Urothelium cell line (cell line): ENCODE measurements around the gene FSTL4.
"Not testable (repeated sequence)": the region's sequence is repeated elsewhere in the genome, so short reads cannot be mapped to it uniquely, and the experiment has no call there.

ENCODE experiments used
- DNase-seq: peaks from one replicate; pipeline ENCODE4 v3.0.0; 2011; ENCODE audit warnings: low spot score, mixed read lengths
- FAIRE-seq: peaks from 2 replicates; lab custom pipeline; 2011; peaks lifted over from hg19 to GRCh38; lab: Jason Lieb, UNC

Gene FSTL4

DNA sequence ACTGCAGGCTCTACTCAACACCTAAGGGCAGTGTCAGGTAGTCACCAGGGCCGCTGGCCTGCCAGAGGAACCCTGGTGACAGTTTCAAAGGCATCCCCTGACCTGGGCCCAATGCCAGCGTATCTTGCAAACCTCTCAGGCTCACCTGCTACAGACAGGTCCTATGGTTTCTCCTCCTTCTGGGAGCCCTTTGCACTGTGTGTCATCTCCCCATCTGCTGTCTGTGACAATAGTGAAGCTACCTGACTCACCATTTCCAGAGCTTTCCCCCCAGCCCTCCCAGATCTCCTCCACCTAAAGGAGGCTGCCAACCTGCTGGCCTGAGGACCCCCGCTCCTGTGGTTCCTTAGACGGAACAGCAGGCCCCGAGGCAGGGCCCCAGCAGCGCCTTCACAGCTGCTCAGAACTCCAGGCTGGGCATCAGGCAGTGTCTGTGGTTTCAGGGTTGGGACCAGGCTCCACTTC, 203.1 kb downstream of the FSTL4 start:
- FAIRE-seq (no peak), DNase-seq (no peak)

DNA sequence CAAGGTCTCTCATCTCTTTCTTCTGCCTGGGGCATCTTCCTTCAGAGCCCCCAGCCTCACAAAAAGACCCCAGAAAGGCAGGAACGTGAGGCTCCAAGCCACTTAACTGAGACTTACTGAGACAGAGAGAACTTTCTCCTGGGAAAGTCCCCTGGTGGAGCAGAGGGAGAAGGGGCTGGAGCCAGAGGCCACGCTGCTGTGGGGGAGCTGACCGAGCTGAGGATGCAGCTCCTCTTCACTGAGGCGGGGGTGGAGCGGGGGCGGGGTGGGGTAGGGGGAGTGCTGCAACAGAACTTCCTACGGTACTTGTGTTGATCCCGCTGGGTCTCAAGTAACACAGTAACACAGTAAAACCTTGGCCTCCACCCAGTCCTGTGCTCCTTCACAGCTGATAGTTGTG, 204.0 kb downstream of the FSTL4 start:
- no peak for FAIRE-seq

DNA sequence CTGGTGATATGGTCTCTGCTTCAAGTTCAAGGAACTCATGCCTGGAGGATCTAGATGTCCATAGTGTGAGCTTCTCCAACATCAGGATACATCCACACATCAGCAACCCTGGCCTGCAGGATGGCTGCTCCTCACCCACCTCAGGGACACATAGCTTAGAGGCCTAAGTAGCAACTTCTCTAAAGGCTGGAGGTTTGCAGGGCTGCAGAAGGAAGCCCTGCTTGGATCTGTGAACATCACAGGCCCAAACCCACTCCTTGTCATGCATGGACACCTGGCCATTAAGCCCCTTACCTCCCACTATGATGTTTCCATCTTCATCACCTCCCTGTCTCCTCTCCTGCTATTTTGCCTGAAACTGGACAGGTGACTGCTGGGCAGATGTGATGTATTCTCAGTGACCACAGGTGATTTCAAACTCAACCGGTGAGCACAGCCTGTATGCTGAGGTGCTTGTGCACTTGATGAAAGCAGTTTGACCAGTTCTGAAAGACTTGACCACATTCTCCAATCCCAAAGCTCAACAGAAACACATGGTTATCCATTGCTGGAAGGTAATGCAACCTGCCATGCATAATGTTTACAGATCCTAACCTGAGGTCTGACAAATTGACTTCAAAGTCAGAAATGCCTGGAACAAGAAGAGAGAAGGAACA, 205.2 kb downstream of the FSTL4 start:
- no peak for DNase-seq
- FAIRE-seq: peak; percentile 74

More for the DNA sequence above, 204.0 kb downstream of the FSTL4 start:
- DNase-seq: no peak

DNA sequence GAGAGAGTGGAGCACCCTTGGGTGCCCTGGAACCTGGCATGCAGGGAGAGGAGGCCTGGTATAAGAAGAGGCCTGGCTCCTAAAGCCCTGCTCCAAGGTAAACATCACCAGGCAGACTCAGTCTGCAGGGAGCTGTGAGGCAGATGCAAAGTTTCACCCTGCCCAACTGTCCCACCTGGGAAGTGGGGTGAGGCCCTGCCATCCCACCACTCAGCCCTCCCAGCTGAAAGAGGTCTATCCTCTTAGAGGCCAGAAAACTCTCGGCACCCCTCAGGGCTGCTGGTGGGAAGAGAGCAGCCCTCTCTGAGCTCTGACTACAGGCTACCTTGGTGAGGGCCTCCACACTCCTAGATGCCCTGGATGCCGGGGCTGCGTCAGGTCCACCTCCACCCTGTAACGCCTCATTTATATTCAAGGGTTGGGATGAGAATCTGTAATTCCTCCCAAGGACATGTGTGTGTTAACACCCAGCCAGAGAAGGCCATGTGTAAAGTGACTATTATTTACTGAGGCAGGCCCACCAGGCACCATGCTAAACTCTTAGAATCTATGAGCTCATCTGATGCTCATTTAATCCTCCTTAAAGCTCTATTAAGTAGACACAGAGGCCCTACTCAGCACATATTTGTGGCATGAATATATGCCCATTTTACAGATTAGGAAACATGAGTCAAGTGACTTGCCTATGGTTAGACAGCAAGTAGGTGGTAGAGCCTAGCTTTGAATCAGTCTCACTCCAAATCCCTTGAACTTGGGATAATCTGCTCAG, 205.9 kb downstream of the FSTL4 start:
- DNase-seq: no peak
- no peak for FAIRE-seq

DNA sequence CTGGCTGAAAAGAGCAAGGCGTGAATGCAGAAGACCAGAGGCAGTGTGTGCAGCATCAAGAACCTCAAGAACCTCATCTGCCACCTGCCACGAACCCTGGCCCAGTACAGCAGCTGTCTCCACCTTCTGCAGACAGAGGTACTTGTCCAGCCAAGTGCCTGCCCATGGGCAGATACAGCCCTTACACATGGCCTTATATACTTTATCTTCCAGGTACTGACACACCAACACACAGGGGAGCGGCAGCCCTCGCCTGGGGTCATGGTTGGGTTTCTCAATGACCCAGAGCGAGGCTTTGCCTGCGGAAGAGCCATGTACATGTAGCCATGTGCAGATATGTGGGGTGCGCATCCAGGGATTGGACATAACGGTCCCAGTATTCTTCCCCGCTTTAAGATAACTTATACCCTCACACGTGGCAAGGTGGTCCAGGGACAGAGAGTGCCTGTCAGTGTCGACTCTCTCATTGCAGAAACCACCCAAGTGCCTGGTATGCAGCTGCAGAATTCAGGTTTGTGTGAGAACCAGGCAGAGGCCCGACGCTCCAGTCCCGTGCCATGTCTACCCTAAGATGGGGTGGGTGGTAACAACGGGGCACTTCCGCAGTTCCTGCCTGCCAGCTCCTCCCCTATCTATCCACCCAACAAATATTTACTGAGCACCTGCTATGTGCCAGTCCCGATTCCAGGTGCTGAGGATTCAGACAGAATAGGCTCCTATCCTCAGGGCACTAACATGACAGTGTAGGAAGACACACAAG, 206.9 kb downstream of the FSTL4 start:
- DNase-seq (no peak), FAIRE-seq (peak; percentile 58)

DNA sequence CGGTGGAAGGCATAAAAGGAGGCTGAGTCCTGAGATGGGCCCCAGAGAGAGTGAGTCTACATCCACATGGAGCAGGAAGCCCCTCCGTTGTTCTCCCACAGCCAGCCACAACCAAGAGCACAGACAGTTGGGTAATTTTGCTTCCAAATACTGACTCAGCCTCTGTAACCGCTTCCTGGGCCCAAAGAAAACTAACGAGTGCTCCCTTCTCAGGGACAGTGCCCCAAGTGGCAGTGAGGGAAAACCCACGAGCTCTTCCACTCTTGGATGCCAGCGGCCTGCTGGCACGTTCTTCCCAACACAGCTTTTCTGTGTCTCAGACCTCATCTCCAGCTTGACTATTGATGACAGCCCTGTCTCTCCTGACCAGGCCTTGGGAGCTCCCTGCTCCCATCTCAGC, 207.6 kb downstream of the FSTL4 start:
- no peak for FAIRE-seq
- DNase-seq: peak; percentile 44

DNA sequence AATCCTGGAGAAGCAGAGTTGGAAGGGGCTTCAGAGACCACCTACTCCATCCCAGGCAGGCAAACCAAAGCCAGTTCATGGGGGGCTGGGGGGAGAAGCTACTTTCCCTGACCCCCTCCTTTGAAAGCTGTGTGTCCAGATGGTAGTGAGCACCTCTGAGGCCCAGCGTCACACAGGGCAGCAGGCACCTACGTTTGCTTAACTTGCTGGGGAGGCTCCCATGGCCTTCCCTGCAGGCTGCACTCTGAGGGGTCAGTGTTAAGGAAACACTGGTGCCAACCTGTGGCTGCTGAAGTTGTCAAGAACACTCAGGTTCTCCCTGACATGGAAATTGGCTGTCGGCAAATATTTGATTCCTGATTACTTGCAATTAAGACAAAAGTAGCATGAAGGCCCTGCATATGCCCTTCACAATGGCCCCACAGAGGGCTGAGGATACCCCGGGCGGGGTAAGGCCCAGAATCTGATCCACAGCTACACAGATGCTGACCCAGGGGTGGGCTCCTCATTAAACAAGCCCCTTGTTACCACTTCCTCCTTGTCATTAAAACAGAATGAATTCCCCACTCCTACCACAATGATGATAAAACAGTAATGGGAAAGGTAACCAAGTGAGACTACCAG, 208.5 kb downstream of the FSTL4 start:
- no peak for FAIRE-seq
- no peak for DNase-seq

DNA sequence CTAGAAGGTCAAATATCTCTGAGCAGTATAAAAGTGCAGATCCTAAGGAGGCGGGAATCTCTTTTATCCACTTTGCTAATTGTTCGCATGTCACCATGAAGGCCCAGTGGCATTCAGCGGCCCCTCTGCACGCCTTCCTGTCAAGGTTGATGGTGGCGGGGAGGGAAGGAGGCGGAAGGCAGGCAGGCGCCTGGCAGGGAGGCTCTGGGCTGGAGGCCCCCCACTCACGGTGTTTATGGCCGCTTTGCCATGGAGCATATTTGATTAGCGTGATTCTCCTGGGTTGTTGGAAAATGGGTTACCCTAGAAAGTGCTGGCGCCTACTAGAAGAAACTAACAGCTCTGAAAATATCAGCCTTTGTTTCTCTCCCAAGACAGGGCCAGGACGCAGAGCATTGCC, 209.6 kb downstream of the FSTL4 start:
- no peak for FAIRE-seq

DNA sequence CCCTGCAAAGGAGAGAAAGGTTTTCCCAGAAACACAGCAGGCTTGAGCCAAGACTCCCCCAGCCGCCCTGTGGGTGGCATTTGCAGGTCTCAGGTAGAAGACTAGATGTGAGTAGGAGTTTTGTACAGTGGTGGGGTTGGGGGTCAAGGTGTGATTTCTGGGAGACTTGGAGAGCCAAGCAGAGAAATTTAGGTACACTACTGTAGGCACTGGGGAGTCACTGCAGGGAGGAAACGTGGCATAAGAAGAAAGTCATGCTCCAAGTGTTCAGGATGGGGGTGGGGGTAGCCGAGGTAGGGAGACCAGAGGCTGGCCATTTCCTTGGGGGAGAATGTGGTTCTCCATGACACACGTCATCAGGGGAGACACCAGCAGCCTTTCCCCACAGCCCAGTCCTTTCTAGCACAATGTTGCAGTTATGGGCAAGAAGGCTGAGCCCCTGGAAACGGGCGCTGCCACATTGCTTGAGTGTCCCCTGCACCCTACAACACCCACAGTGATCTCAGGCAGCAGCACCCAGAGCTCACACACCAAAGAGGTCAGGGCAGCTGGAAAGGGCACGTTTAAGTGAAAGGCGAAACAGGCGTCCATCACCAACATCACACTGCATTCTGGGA, 210.5 kb downstream of the FSTL4 start:
- FAIRE-seq: peak; percentile 5
- DNase-seq: no peak

More for the DNA sequence above, 209.6 kb downstream of the FSTL4 start:
- no peak for DNase-seq

DNA sequence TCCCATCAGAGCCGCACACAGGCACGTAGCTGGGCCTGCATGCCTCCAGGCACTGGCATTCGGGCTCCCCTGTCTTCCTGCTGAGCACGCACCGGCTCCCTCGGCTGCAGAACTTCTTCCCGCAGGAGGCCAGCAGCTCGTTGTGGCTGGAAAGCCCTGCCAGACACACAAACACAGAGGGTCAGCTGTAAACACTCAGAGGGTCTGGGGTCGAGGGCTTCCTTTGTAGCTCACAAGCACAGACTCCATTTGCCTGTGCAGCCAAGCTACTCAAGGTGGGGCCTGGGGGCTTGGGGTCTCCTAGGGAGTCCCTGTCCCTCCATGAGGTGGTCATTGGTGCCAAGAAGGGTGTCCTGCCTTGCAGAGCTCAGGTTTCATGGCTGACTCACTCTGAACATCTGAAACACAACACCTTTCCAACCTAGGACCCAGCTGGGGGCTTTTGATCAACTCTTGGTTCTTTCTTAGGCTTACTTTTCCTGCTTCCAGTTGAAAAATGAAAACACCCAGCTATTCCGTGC, 211.4 kb downstream of the FSTL4 start:
- FAIRE-seq (no peak), DNase-seq (no peak)

DNA sequence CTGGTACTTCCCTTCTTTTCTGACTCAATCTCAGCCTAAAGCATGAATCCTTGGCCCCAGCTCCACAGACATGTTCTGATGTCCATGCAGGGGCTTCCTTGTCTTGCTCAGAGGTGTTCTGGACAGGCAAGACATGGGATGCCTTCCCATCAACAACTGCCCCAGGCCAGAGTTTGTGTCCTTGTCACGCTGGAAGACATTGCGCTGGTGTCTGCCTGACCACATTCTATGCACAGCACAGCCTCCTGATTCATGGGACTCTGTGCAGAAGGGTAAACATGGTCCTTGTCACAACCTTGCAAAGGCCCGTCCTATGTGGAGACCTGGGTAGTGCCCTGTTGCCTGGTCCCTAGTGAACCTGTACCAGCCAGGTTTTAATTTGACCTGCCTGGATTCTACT, 212.2 kb downstream of the FSTL4 start:
- FAIRE-seq: no peak
- no peak for DNase-seq

DNA sequence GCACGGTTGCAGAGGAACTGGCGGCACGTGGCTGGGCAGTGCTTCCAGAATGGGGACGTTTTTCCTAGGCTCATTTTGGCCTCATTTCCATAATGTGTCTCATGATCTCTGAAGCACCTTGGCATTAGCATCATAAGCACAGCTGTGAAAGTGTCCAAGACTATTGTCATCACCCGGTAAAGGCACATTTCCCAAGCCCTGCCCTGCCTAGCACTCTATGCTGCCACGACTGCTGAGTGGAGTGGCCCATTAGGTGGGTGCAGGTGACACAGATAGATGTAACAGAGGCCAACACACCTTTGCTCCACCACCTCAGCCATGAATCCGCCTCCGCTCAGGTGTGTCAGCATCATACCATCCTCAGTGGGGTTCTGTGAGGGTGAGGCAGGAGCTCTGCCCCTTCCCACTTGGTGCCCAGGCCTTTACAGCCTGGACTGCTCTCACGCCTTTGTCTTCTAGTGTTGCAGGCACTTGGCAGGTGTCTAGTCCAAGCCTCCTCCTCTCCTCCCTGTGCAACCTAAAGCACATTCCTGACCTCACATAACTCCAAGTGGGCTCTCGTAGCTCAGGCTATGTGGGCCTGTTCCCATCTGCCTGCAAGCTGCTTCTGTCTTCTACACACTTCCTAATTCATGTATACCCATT, 213.0 kb downstream of the FSTL4 start:
- DNase-seq (no peak), FAIRE-seq (peak; percentile 56)

DNA sequence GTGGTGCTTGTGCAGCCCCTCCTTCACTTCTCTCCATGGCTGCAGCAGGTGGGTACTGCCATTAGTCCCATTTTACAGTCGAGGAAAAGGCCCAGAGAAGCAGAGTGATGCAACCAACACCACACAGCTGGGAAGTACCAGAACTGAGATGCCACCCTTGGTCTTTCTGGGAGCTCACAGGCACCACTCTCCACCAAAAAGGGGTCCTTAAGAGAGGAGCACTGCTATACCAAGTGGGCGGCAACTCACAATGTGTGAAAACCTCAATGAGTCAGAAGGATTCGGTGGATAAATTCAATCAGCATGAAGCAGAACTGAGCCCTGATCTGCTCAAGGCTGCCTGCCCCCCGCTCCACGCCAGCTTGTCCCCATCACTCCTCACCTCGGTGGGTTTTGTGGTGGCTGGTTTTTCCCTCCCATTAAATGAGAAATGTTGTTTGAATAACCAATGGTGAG, 213.7 kb downstream of the FSTL4 start:
- DNase-seq (no peak), FAIRE-seq (no peak)

DNA sequence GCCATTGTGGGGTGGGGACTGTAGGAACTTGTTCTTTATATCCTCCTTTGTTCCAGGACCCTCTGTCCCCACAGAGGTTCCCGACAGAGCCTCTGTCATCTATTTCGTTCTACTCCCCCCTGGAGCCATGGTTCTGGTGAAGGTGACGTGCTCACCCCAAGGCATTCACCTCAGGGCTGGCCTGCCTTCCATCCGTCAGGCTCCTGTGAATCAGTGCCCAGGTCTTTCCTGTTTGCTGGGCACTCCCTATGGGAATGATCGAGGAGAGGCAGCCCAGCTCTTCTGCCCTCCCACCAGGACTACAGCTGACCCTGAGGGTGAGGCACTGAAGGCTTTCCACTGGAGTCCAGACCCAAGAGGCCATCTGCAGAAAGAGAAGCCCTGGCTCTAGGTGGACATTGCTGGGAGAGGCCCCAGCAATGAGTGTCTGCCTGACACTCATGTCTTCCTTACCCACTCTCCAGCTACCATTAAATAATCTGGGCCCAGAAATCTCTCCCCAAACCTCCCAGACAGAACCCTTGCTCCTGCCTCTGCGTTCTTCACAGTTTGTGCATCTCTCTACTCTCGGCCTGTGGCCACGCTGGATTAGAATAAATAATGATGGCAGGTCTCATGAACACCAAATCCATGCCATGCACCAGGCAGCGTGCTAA, 214.2 kb downstream of the FSTL4 start:
- DNase-seq (no peak), FAIRE-seq (no peak)

DNA sequence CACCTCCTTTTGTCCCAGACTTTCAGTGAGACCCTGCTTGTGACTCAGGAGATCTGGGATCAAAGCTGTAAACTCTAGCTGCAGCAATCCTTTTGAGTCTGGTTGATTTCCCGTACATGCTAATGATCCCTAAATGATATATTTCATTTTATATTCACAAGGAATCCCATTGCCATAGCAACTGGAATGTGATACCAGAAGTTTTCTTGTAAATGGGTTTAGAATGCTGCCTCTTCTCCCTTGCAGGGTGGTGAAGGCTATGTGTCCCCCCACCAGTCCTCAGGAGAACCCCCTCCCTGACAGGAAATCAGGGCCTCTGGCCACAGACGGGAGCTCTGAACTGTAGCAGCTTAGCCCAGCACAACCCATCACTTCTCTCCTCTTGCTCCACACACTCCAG, 215.0 kb downstream of the FSTL4 start:
- FAIRE-seq (no peak), DNase-seq (no peak)

DNA sequence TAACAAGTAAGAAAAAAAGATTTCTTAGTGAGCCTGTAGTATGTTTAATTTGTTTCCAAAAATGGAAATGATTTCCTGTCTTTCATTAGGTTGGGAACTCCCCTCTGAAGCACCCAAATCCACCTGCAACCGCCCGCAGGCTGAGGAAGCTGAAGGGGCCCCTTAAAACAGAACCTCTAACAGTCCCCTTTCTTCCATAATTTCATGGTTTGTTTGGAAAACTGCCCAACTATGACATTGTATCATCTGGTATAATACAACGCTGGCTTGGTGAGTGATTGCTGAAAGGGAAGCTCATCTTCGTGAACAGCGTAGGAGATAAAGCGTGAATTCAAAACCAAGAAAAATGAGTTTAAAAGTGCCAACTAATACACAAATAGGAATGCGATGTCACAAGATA, 215.5 kb downstream of the FSTL4 start:
- FAIRE-seq (no peak), DNase-seq (no peak)

DNA sequence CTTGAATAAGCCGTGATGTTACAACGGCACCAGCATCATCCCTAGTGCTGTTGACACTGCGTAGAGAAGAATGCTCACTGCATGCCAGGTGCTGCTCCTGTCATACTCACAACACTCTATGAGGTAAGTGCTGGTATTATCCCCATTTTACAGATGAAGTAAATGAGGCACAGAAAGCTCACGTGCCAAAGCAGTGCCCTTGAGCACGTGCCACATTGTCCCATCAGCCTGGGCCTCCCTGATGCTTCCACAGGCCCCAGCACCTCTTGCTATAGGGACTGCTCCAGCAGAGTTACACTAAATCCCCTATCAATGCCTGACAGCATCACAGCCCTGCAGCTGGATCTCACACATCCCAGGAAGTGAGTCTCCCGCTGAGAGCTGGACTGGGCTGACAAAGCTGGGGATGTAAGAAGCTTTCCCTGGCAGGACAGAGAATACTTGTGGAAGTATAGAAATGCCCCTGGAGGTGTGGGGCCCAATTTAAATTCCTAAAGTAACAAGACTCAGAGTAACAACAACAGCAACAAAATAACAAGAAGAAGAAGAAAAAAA, 216.1 kb downstream of the FSTL4 start:
- DNase-seq (no peak), FAIRE-seq (no peak)

DNA sequence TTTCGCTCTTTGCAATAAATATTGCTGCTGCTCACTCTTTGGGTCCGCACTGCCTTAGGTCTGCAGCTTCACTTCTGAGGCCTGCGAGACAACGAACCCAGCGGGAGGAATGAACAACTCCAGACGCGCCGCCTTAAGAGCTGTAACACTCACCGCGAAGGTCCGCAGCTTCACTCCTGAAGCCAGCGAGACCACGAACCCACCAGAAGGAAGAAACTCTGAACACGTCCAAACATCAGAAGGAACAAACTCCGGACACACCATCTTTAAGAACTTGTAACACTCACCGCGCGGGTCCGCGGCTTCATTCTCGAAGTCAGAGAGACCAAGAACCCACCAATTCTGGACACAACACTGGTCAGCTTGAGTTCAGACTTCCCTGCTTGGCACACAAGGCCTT, 217.1 kb downstream of the FSTL4 start:
- not testable (repeated sequence) for FAIRE-seq, DNase-seq

DNA sequence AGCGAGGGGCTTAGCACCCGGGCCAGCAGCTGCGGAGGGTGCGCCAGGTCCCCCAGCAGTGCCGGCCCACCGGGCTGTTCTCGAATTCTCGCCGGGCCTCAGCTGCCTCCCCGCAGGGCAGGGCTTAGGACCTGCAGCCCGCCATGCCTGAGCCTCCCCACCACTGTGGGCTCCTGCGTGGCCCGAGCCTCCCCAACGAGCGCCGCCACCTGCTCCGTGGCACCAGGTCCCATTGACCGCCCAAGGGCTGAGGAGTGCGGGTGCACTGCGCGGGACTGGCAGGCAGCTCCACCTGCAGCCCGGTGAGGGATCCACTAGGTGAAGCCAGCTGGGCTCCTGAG, 217.9 kb downstream of the FSTL4 start:
- not testable (repeated sequence) for FAIRE-seq, DNase-seq
